Astrocyte (in vitro differentiated cells and primary cell): ENCODE data around the gene WASHC2A. TPM values are rescaled to one million over a fixed set of nuclear protein-coding genes. Genes with fewer than 3 reads are reported as not detected.
A peak's percentile ranks its signal among the peaks of the same experiment; 100 is the strongest.
"Not testable (repeated sequence)": the region's sequence is repeated elsewhere in the genome, so short reads cannot be mapped to it uniquely, and the experiment has no call there.

Experiments used
- DNase-seq: peaks from one replicate; pipeline ENCODE4 v3.0.0-alpha.2; 2010; ENCODE audit warnings: low read depth
- FAIRE-seq: peaks from 2 replicates; lab custom pipeline; 2011; peaks lifted over from hg19 to GRCh38; lab: Jason Lieb, UNC
- H2AFZ ChIP-seq: 2 replicates; pipeline ENCODE4 v1.6.0; 2012; ENCODE audit warnings: low read depth, low read length, inconsistent platforms
- H3K27ac ChIP-seq: 2 replicates; pipeline ENCODE4 v1.5.1; 2011; ENCODE audit warnings: low read depth, low read length, inconsistent platforms
- H3K27me3 ChIP-seq: 2 replicates; pipeline ENCODE4 v1.6.0; 2011; ENCODE audit warnings: low read length, inconsistent platforms; ENCODE audit not compliant: insufficient read depth
- H3K36me3 ChIP-seq: 2 replicates; pipeline ENCODE4 v1.5.1; 2011; ENCODE audit warnings: low read length, inconsistent platforms; ENCODE audit not compliant: insufficient read depth
- H3K4me1 ChIP-seq: 2 replicates; pipeline ENCODE4 v1.5.1; 2011; ENCODE audit warnings: low read length, inconsistent platforms; ENCODE audit not compliant: insufficient read depth
- H3K4me2 ChIP-seq: 2 replicates; pipeline ENCODE4 v1.6.0; 2012; ENCODE audit warnings: low read length, inconsistent platforms
- H3K4me3 ChIP-seq: 2 replicates; pipeline ENCODE4 v1.5.1; 2011; ENCODE audit warnings: low read depth, mild to moderate bottlenecking, low read length, inconsistent platforms; ENCODE audit not compliant: insufficient read depth
- H3K79me2 ChIP-seq: 2 replicates; pipeline ENCODE4 v1.6.0; 2012; ENCODE audit warnings: mild to moderate bottlenecking, low read length, inconsistent platforms; ENCODE audit not compliant: insufficient read depth
- H3K9ac ChIP-seq: 2 replicates; pipeline ENCODE4 v1.6.0; 2012; ENCODE audit warnings: mild to moderate bottlenecking, low read length, inconsistent platforms
- H3K9me3 ChIP-seq: 2 replicates; pipeline ENCODE4 v1.5.1; 2012; ENCODE audit warnings: low read depth, mild to moderate bottlenecking, low read length, inconsistent platforms; ENCODE audit not compliant: insufficient read depth
- H4K20me1 ChIP-seq: 2 replicates; pipeline ENCODE4 v1.6.0; 2012; ENCODE audit warnings: low read length, inconsistent platforms; ENCODE audit not compliant: insufficient read depth
- H3K27ac Mint-ChIP-seq: one replicate; pipeline ENCODE4 v1.8.0; 2021; ENCODE audit warnings: mild to moderate bottlenecking, mixed read lengths; ENCODE audit not compliant: unreplicated experiment
- H3K27me3 Mint-ChIP-seq: one replicate; pipeline ENCODE4 v1.8.0; 2021; ENCODE audit warnings: low read depth, mixed read lengths; ENCODE audit not compliant: unreplicated experiment
- H3K36me3 Mint-ChIP-seq: one replicate; pipeline ENCODE4 v1.8.0; 2021; ENCODE audit warnings: low read depth, mixed read lengths; ENCODE audit not compliant: unreplicated experiment
- H3K4me1 Mint-ChIP-seq: one replicate; pipeline ENCODE4 v1.8.0; 2021; ENCODE audit warnings: low read depth, mixed read lengths; ENCODE audit not compliant: unreplicated experiment
- H3K4me3 Mint-ChIP-seq: one replicate; pipeline ENCODE4 v1.8.0; 2021; ENCODE audit warnings: mild to moderate bottlenecking, moderate library complexity, mixed read lengths; ENCODE audit not compliant: unreplicated experiment
- H3K9me3 Mint-ChIP-seq: one replicate; pipeline ENCODE4 v1.8.0; 2021; ENCODE audit warnings: mild to moderate bottlenecking, mixed read lengths; ENCODE audit not compliant: unreplicated experiment
- total RNA-seq: library from RNA; stranded (reverse); gene quantifications from 2 replicates; pipeline ENCODE4 v1.2.1, GENCODE V29; 2021

Gene WASHC2A
- total RNA-seq, 1 donor from 2014 or later = 40.7 TPM

- peak; percentile 58 for DNase-seq
These were observed 101.8 kb downstream of the WASHC2A start for GRCh38 chr10:50169506-50169905.

GRCh38 chr10:50174788-50175525 lies 107.2 kb downstream of the WASHC2A start:
- not testable (repeated sequence) for H3K36me3 ChIP-seq, H3K27ac ChIP-seq, H3K4me3 ChIP-seq, H3K4me3 Mint-ChIP-seq, H3K4me2 ChIP-seq, FAIRE-seq, H3K79me2 ChIP-seq, H3K9me3 ChIP-seq, H3K27me3 ChIP-seq, H3K9me3 Mint-ChIP-seq, H3K9ac ChIP-seq, H2AFZ ChIP-seq, H3K4me1 Mint-ChIP-seq, H3K4me1 ChIP-seq, H3K27ac Mint-ChIP-seq, H4K20me1 ChIP-seq, H3K27me3 Mint-ChIP-seq, H3K36me3 Mint-ChIP-seq
- peak; percentile 81 for DNase-seq

More at GRCh38 chr10:50169506-50169905, 101.8 kb downstream of the WASHC2A start:
- not testable (repeated sequence) for H3K27me3 ChIP-seq, H3K27ac ChIP-seq, H2AFZ ChIP-seq, H3K9me3 ChIP-seq, H3K4me2 ChIP-seq, H3K4me1 ChIP-seq, FAIRE-seq, H3K36me3 Mint-ChIP-seq, H3K4me1 Mint-ChIP-seq, H4K20me1 ChIP-seq, H3K9me3 Mint-ChIP-seq, H3K9ac ChIP-seq, H3K27me3 Mint-ChIP-seq, H3K27ac Mint-ChIP-seq, H3K79me2 ChIP-seq, H3K4me3 Mint-ChIP-seq, H3K4me3 ChIP-seq, H3K36me3 ChIP-seq

Other genes starting within 250 kb of the WASHC2A start
- 36.4 and 37.7 TPM in 2 replicates for gene PARG, start 125.9 kb upstream of the WASHC2A start, total RNA-seq
- 17.6 and 21.2 TPM in 2 replicates for gene TIMM23B, start 125.9 kb upstream of the WASHC2A start, total RNA-seq
- 12.3 and 13.7 TPM in 2 replicates for gene AGAP6, start 79.5 kb upstream of the WASHC2A start, total RNA-seq
- gene ASAH2, start 183.6 kb downstream of the WASHC2A start, total RNA-seq = 1.4 and 2.4 TPM in 2 replicates